H1 (cell line): Measurements from ENCODE around the gene RAB40C. TPM values are rescaled to one million over a fixed set of nuclear protein-coding genes. Genes with fewer than 3 reads are reported as not detected.

Experiments
- CTCF ChIA-PET: fragments of 300-600 bp; sonication (Branson Sonifier 250); formaldehyde crosslinking; loops from one replicate; lab custom pipeline; 2021; ENCODE audit not compliant: partially characterized antibody; lab: Charles Lee
- POLR2A ChIA-PET: fragments of 300-600 bp; sonication (Branson Sonifier 250); formaldehyde crosslinking; loops from one replicate; lab custom pipeline; 2021; ENCODE audit warnings: inconsistent platforms; ENCODE audit not compliant: partially characterized antibody; lab: Charles Lee
- DNase-seq, 2 experiments: peaks; one replicate each; pipeline versions ENCODE4 v3.0.0 to v3.0.0-alpha.2; 2010 to 2022; ENCODE audit warnings: low spot score in 2 of 2, low read depth in 1 of 2, mixed read lengths in 1 of 2
- FAIRE-seq: peaks from 2 replicates; lab custom pipeline; 2011; peaks lifted over from hg19 to GRCh38; lab: Jason Lieb, UNC
- H2AFZ ChIP-seq: 2 replicates; pipeline ENCODE4 v1.8.1; 2012; ENCODE audit warnings: low read length, inconsistent platforms
- H2AK5ac ChIP-seq: 2 replicates; pipeline ENCODE4 v1.6.1; 2013; ENCODE audit warnings: low read depth, low read length
- H2BK120ac ChIP-seq: replicated peaks from 2 replicates; pipeline ENCODE3; 2013; ENCODE audit warnings: low read depth, low read length, inconsistent platforms
- H2BK12ac ChIP-seq: 2 replicates; pipeline ENCODE4 v1.6.1; 2013; ENCODE audit warnings: low read depth, low read length
- H2BK15ac ChIP-seq: 2 replicates; pipeline ENCODE4 v1.6.1; 2013; ENCODE audit warnings: low read length
- H2BK20ac ChIP-seq: 2 replicates; pipeline ENCODE4 v1.6.1; 2013; ENCODE audit warnings: low read length
- H2BK5ac ChIP-seq: 2 replicates; pipeline ENCODE4 v1.6.1; 2013; ENCODE audit warnings: low read depth, low read length
- H3K14ac ChIP-seq: 2 replicates; pipeline ENCODE4 v1.6.1; 2013; ENCODE audit warnings: inconsistent platforms; ENCODE audit not compliant: insufficient read length
- H3K18ac ChIP-seq: 2 replicates; pipeline ENCODE4 v1.6.1; 2013; ENCODE audit warnings: low read length; ENCODE audit errors: extremely low read depth
- H3K23ac ChIP-seq: 2 replicates; pipeline ENCODE4 v1.6.1; 2013; ENCODE audit warnings: inconsistent platforms; ENCODE audit not compliant: insufficient read length
- H3K23me2 ChIP-seq: 2 replicates; pipeline ENCODE4 v1.6.1; 2013; ENCODE audit warnings: low read depth, low read length
- H3K27ac ChIP-seq: 2 replicates; pipeline ENCODE4 v1.6.1; 2011; ENCODE audit warnings: low read depth, low read length, inconsistent platforms
- H3K27me3 ChIP-seq, 4 experiments: replicated peaks in 1 of 4; 1 replicate in 1 of 4; 2 replicates in 3 of 4; pipeline versions ENCODE4 v1.6.1 to v1.8.1; 2011 to 2013; ENCODE audit warnings: low read length in 3 of 4, mild to moderate bottlenecking in 3 of 4, inconsistent platforms in 2 of 4, mixed read lengths in 2 of 4, moderate library complexity in 1 of 4; ENCODE audit not compliant: control insufficient read depth in 3 of 4, insufficient read depth in 3 of 4; ENCODE audit errors: extremely low read depth in 1 of 4
- H3K36me3 ChIP-seq, 4 experiments: 2 replicates each; pipeline versions ENCODE4 v1.6.1 to v1.8.1; 2011 to 2013; ENCODE audit warnings: mild to moderate bottlenecking in 4 of 4, low read length in 3 of 4, moderate library complexity in 2 of 4, control low read depth in 1 of 4, inconsistent platforms in 1 of 4; ENCODE audit not compliant: insufficient read depth in 4 of 4, control insufficient read depth in 2 of 4
- H3K4ac ChIP-seq: replicated peaks from 2 replicates; pipeline ENCODE3; 2013; ENCODE audit warnings: low read length, low read depth, mixed read lengths, inconsistent platforms; ENCODE audit not compliant: insufficient read length
- H3K4me1 ChIP-seq, 4 experiments: replicated peaks in 1 of 4; 1 replicate in 1 of 4; 2 replicates in 3 of 4; pipeline versions ENCODE4 v1.6.1 to v1.8.1; 2011 to 2013; ENCODE audit warnings: low read length in 3 of 4, inconsistent platforms in 2 of 4, mixed read lengths in 1 of 4; ENCODE audit not compliant: insufficient read depth in 4 of 4, control insufficient read depth in 3 of 4
- H3K4me2 ChIP-seq, 2 experiments: 2 replicates each; pipeline versions ENCODE4 v1.6.1 to v1.8.1; 2011 to 2013; ENCODE audit warnings: low read depth in 2 of 2, low read length in 2 of 2, control low read depth in 1 of 2, inconsistent platforms in 1 of 2, mild to moderate bottlenecking in 1 of 2; ENCODE audit not compliant: insufficient read depth in 1 of 2
- H3K4me3 ChIP-seq, 4 experiments: fragments of 200-600, 300-600 bp in 1 of 4; sonication (generic), shearing (Covaris generic), sonication (Bioruptor Twin) in 1 of 4; 2 replicates each; pipeline versions ENCODE4 v1.5.1 to v1.8.1; 2011 to 2016; ENCODE audit warnings: low read length in 4 of 4, low read depth in 3 of 4, control low read depth in 2 of 4, inconsistent platforms in 2 of 4, mild to moderate bottlenecking in 2 of 4, mixed read lengths in 1 of 4, moderate library complexity in 1 of 4; ENCODE audit not compliant: insufficient read depth in 2 of 4; ENCODE audit errors: extremely low read depth in 1 of 4
- H3K56ac ChIP-seq: replicated peaks from 2 replicates; pipeline ENCODE3; 2013; ENCODE audit warnings: low read depth, mild to moderate bottlenecking, mixed read lengths, low read length, inconsistent platforms; ENCODE audit not compliant: insufficient read length
- H3K79me1 ChIP-seq: 2 replicates; pipeline ENCODE4 v1.6.1; 2013; ENCODE audit warnings: low read depth, low read length, control low read depth
- H3K79me2 ChIP-seq, 2 experiments: 2 replicates each; pipeline versions ENCODE4 v1.6.1 to v1.8.1; 2012 to 2013; ENCODE audit warnings: low read length in 2 of 2, mild to moderate bottlenecking in 2 of 2, inconsistent platforms in 1 of 2; ENCODE audit not compliant: insufficient read depth in 2 of 2, control insufficient read depth in 1 of 2
- H3K9ac ChIP-seq, 4 experiments: replicated peaks in 1 of 4; 1 replicate in 1 of 4; 2 replicates in 3 of 4; pipeline versions ENCODE4 v1.6.1 to v1.8.1; 2011 to 2013; ENCODE audit warnings: low read depth in 3 of 4, low read length in 3 of 4, control low read depth in 2 of 4, mild to moderate bottlenecking in 2 of 4, moderate library complexity in 2 of 4, inconsistent platforms in 1 of 4; ENCODE audit errors: extremely low read depth in 1 of 4
- H3K9me3 ChIP-seq, 2 experiments: 2 replicates each; pipeline versions ENCODE4 v1.6.1 to v1.8.1; 2012 to 2013; ENCODE audit warnings: mild to moderate bottlenecking in 2 of 2, moderate library complexity in 2 of 2, control low read depth in 1 of 2, inconsistent platforms in 1 of 2, low read depth in 1 of 2, low read length in 1 of 2, mixed read lengths in 1 of 2; ENCODE audit not compliant: insufficient read depth in 2 of 2
- H4K20me1 ChIP-seq, 2 experiments: replicated peaks in 1 of 2; 2 replicates each; pipeline versions ENCODE3 to v1.8.1; 2011 to 2013; ENCODE audit warnings: inconsistent platforms in 2 of 2, low read length in 2 of 2, mild to moderate bottlenecking in 1 of 2; ENCODE audit not compliant: insufficient read depth in 2 of 2, control insufficient read depth in 1 of 2
- H4K5ac ChIP-seq: 2 replicates; pipeline ENCODE4 v1.6.1; 2013; ENCODE audit warnings: low read length, low read depth, mixed read lengths, inconsistent platforms; ENCODE audit not compliant: insufficient read length
- H4K8ac ChIP-seq: 2 replicates; pipeline ENCODE4 v1.8.0; 2013; ENCODE audit warnings: mild to moderate bottlenecking, moderate library complexity, low read length, inconsistent platforms; ENCODE audit not compliant: insufficient read depth; ENCODE audit errors: extremely low read depth
- H4K91ac ChIP-seq: replicated peaks from 2 replicates; pipeline ENCODE3; 2013; ENCODE audit warnings: low read length, mixed read lengths, inconsistent platforms; ENCODE audit not compliant: insufficient read length
- WGBS, 2 experiments: shearing (Covaris generic) in 1 of 2; methylation state at CpG; one replicate each; pipeline versions ENCODE4 v1.1.6 to v1.1.7; 2013 to 2015; ENCODE audit warnings: low lambda C conversion rate in 2 of 2, mixed read lengths in 2 of 2, inconsistent platforms in 1 of 2, low coverage in 1 of 2, missing lambda C conversion rate in 1 of 2; ENCODE audit not compliant: insufficient replicate concordance in 2 of 2, insufficient coverage in 1 of 2, insufficient read length in 1 of 2; ENCODE audit errors: extremely low coverage in 1 of 2, missing lambda C conversion rate in 1 of 2; 5-methylcytosine and 5-hydroxymethylcytosine counted together
- polyA plus RNA-seq, 7 experiments: library from polyadenylated mRNA; depleted of rRNA in 3 of 7; stranded (reverse) in 5 of 7; unstranded in 2 of 7; fragments of >200 nt in 5 of 7; fragments of 200-250 nt in 2 of 7; gene quantifications; 1 replicate in 5 of 7; 2 replicates in 1 of 7; 4 replicates in 1 of 7; pipeline versions ENCODE4 v1.2.1 to v1.2.3, GENCODE V29; 2011 to 2013; ENCODE audit warnings: missing spikeins in 2 of 7, mixed read lengths in 2 of 7
- total RNA-seq: library from RNA; stranded (reverse); fragmentation: NEBNext Ultra II Directional; extraction: Animal tissue kit (Norgen Biotek cat#: 25700); gene quantifications from 2 replicates; pipeline ENCODE4 v1.2.1, GENCODE V29; 2021

RAB40C gene
- total and polyA plus RNA-seq, 2 of the 8 experiments (the other 6 are each of a cell fraction or from before 2014, with no cell fraction given), result 13.9 to 15.6 TPM

DNA sequence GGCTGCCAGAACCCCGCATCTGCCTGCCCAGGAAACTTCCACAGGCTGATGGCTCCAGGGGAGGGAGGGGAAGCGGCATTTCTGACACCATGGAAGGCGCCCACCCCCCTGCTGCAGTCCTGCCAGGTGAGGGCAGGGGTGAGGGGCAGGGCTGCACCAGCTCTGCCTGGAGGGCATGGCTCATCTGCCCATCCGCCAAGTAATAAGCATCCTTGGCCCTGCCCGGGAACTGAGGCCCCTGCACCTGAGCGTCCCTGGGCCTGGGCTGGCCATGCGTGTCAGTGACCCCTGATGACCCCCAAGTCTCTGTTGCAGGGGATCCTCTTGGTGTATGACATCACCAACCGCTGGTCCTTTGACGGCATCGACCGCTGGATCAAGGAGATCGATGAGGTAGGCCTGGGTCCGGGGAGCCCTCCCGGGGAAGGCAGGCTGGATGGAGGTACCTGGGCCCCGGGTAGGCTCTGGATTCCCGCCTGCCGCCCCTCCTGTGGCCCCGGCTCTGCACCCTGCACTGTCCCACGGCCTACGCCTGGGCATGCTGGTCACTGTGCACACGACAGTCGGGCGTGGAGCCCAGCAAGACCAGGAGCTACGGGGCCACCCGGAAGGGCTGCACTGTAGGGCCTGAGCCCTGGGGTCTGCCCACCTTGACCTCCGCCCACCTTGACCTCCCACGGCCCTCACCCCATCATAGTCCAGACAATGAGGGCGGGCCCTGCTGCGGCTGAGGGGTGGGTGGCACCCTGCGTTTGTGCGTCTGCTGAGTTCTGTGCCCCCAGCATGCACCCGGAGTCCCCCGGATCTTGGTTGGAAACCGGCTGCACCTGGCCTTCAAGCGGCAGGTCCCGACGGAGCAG, 35.5 kb downstream of the RAB40C start:
- peaks cover 0 to 28% (median 19%) of the 10 kb centered on the region in 4 experiments; a peak in 6 of 7 replicates for H3K4me1 ChIP-seq
- CTCF ChIA-PET, result interaction anchor here (0.9 to 1.8 kb wide), 7 partner anchors 11 to 233 kb away, joined by 3 to 6 read pairs (median 4); partner anchors contain the start of gene METTL26
- H3K4me2 ChIP-seq, result no peak overlapping the region

More for the DNA sequence above, 35.5 kb downstream of the RAB40C start:
- no peaks in the 10 kb centered on the region for H3K27me3 ChIP-seq
- peak overlapping the region; percentile 12; the same call in 1 of the 2 replicates for H4K8ac ChIP-seq
- no peak overlapping the region for H2BK20ac ChIP-seq
- H3K4ac ChIP-seq, result no peak overlapping the region
- no peak overlapping the region for H4K91ac ChIP-seq
- H3K27ac ChIP-seq, result no peak overlapping the region
- H3K23ac ChIP-seq, result no peak overlapping the region
- peaks cover 0 to 4% (median 0%) of the 10 kb centered on the region in 4 experiments; a peak in 1 of 8 replicates for H3K36me3 ChIP-seq
- H3K79me2 ChIP-seq, result no peaks in the 10 kb centered on the region
- H2AFZ ChIP-seq, result no peak overlapping the region
- no peak overlapping the region for H3K56ac ChIP-seq
- no peak overlapping the region for H3K4me3 ChIP-seq
- H2BK15ac ChIP-seq, result no peak overlapping the region
- H3K23me2 ChIP-seq, result no peaks in the 10 kb centered on the region
- H4K5ac ChIP-seq, result no peak overlapping the region
- no peaks in the 10 kb centered on the region for H3K9me3 ChIP-seq
- H3K18ac ChIP-seq, result no peak overlapping the region
- no peak overlapping the region for H2BK120ac ChIP-seq
- WGBS, 2 experiments, result 94% methylated on average over 31 of the region's 37 CpGs; no CpG with 5 or more reads in 1 of the 2 experiments
- H4K20me1 ChIP-seq, result peaks cover 2 to 3% of the 10 kb centered on the region in 2 experiments
- peak overlapping the region; percentile 44; the same call in 1 of the 2 replicates for H2BK5ac ChIP-seq
- no peak overlapping the region for H3K9ac ChIP-seq
- no peak for FAIRE-seq
- H2BK12ac ChIP-seq, result no peak overlapping the region
- H2AK5ac ChIP-seq, result no peak overlapping the region
- POLR2A ChIA-PET, result interaction anchor here (1.4 to 2.5 kb wide), 2 partner anchors 10 to 50 kb away, joined by 3 to 16 read pairs; partner anchors contain the start of gene METTL26
- no peak overlapping the region for H3K14ac ChIP-seq
- DNase-seq, result no peak
- H3K79me1 ChIP-seq, result peaks cover 4% of the 10 kb centered on the region; the same call in 1 of the 2 replicates
